Kidney epithelial cell (primary cell): ENCODE data around the gene FOXL3. TPM values are rescaled to one million over a fixed set of nuclear protein-coding genes. Genes with fewer than 3 reads are reported as not detected.
A peak's percentile ranks its signal among the peaks of the same experiment; 100 is the strongest.

Experiments used
- DNase-seq: peaks from one replicate; pipeline ENCODE4 v3.0.0-alpha.2; 2010; ENCODE audit warnings: low read depth
- H3K27me3 ChIP-seq: 2 replicates; pipeline ENCODE4 v1.6.0; 2011; ENCODE audit warnings: low read length; ENCODE audit not compliant: control insufficient read depth, insufficient read depth
- H3K36me3 ChIP-seq: 2 replicates; pipeline ENCODE4 v1.5.1; 2011; ENCODE audit warnings: low read length; ENCODE audit not compliant: control insufficient read depth, insufficient read depth
- H3K4me3 ChIP-seq: 2 replicates; pipeline ENCODE4 v1.5.1; 2011; ENCODE audit warnings: low read depth, mild to moderate bottlenecking, control low read depth, low read length
- CTCF ChIP-seq: IDR thresholded peaks from 2 replicates; pipeline ENCODE4 v1.5.1; 2011; ENCODE audit warnings: mild to moderate bottlenecking, moderate library complexity, low read length, control low read depth, inconsistent platforms; ENCODE audit not compliant: insufficient read depth, poor library complexity, severe bottlenecking
- total RNA-seq: library from RNA; depleted of rRNA; stranded (reverse); fragments of >200 nt; gene quantifications from 2 replicates; pipeline ENCODE4 v1.2.3, GENCODE V29; 2015

The FOXL3 gene
- total RNA-seq, 1 donor from 2014 or later, result not detected

- no peak overlapping the region for H3K4me3 ChIP-seq
- TF ChIP-seq CTCF, result no peak
- DNase-seq, result no peak
- H3K36me3 ChIP-seq, result no peaks in the 10 kb centered on the region
- H3K27me3 ChIP-seq, result peaks cover 16% of the 10 kb centered on the region
These were observed 38.2 kb downstream of the FOXL3 start for GRCh38 chr7:327991-328702.

DNA sequence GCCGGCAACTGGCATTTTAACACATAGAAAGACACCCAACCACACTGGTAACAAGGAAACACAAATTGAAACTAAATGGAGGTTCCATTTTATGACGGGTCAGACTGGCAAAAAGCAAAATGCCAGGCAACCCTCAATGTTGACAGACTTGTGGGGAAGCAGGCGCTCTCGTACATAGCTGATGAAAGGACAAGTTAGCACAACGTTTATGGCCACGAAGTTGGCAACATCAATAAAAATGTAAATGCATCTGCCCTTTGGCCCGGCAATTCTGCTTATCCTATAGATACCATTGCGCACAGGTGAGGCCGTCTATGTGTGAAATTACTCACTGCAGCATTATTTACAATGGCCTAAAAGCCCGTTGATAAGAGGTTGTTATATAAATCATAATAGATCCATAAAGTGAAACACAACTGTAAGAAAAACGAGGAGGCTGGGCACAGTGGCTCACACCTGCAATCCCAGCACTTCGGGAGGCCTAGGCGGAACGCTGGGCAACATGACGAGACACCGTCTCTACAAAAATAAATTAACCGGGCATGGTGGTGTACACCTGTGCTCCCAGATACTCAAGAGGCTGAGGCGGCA lies 39.8 kb downstream of the FOXL3 start:
- DNase-seq, result no peak

DNA sequence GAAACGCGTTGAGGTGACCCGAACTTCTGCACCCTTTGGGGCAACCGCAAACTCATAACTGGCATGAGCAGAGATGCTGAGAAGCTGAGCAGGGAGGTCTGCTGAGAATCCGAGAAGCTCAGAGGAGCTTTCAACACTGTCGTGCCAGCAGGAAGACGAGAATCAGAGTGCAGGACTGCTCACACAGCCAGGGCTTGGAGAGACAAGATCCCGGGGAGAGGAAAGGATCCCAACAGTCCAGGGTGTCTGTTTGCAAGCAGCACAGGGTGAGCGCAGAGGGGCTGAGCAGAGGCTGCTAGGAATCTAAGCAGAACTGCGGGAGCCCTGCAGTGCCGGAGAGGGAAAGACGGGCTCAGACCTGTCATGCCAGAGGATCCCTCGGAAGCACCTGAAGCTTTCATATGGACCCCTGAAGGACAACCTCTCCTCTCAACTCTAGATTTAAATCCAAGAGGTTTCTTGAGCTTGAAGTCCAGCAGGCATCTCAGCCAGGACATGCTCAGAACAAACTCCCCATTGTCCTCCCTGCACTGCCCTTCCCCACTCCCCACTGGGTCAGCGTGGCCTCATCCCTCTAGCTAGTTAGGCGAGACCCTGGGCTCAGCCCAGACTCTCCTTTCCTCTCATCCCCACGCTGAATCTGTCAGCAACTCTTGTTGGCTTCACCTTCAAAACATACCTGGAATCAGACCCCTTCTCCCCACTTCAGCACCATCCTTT lies 40.7 kb downstream of the FOXL3 start:
- H3K27me3 ChIP-seq, result peaks cover 16% of the 10 kb centered on the region
- TF ChIP-seq CTCF, result no peak

More for the DNA sequence above, 39.8 kb downstream of the FOXL3 start:
- H3K27me3 ChIP-seq, result peaks cover 16% of the 10 kb centered on the region
- no peak overlapping the region for H3K4me3 ChIP-seq
- no peak for TF ChIP-seq CTCF
- no peaks in the 10 kb centered on the region for H3K36me3 ChIP-seq

GRCh38 chr7:332020-332517 lies 42.1 kb downstream of the FOXL3 start:
- no peak for DNase-seq
- Histone ChIP-seq H3K4me3 (no peak overlapping the region), H3K36me3 (no peaks in the 10 kb centered on the region), H3K27me3 (peaks cover 16% of the 10 kb centered on the region)
- no peak for TF ChIP-seq CTCF

More for the DNA sequence above, 40.7 kb downstream of the FOXL3 start:
- no peaks in the 10 kb centered on the region for H3K36me3 ChIP-seq
- H3K4me3 ChIP-seq, result no peak overlapping the region
- no peak for DNase-seq

DNA sequence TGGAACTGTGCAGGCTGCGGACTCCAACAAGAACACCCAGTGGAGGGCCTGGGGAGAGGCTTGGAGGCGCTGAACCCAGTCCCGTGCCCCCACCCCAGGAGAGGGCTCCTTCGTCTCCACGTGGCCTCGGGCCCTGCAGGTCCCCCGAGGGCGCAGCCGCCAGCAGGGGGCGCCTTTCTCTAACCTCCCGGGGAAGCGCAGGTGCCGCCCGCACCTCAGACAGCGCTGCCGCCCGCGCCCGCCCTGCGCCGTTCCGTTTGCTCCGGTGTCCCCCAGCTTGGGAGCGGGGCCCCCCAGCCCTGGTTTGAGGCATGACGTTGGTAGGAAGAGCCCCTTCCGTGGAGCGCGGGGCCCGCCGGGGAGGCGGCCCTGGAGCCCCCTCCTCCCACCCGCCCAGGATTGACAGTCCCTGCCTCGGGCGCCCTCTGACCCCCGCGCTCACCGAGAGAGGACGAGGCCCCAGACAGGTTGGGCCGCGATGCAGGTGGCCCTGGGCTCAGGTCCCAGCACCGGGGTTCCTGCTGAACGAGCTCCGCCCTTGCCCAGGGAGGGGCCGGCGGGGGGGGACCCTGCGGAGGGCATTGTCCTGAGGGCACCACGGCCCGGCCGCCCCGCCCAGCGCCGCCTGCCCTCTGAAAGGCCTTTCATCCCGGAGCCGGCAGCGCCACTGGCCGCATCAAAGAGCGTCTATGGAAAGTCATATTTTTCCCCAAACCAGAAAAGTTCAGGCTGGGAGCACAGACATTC lies 42.8 kb downstream of the FOXL3 start:
- peak overlapping the region; percentile 22 for H3K4me3 ChIP-seq
- H3K36me3 ChIP-seq, result no peaks in the 10 kb centered on the region
- peaks cover 11% of the 10 kb centered on the region for H3K27me3 ChIP-seq
- TF ChIP-seq CTCF, result peak; percentile 82
- peak; percentile 19 for DNase-seq
